ENCODE measurements around the gene WFIKKN2.

The WFIKKN2 gene

GRCh38 chr17:50865868-50866260 lies 30.5 kb downstream of the WFIKKN2 start:
- H3K4me3 ChIP-seq (ENCODE audit: low read depth, low read length): peak overlapping the region; percentile 68
- TF ChIP-seq CTCF (IDR thresholded peaks at IDR 0.05; ENCODE audit: low read depth, low read length, missing control alignments): no peak
- no peak for DNase-seq (ENCODE audit: low read depth)

DNA sequence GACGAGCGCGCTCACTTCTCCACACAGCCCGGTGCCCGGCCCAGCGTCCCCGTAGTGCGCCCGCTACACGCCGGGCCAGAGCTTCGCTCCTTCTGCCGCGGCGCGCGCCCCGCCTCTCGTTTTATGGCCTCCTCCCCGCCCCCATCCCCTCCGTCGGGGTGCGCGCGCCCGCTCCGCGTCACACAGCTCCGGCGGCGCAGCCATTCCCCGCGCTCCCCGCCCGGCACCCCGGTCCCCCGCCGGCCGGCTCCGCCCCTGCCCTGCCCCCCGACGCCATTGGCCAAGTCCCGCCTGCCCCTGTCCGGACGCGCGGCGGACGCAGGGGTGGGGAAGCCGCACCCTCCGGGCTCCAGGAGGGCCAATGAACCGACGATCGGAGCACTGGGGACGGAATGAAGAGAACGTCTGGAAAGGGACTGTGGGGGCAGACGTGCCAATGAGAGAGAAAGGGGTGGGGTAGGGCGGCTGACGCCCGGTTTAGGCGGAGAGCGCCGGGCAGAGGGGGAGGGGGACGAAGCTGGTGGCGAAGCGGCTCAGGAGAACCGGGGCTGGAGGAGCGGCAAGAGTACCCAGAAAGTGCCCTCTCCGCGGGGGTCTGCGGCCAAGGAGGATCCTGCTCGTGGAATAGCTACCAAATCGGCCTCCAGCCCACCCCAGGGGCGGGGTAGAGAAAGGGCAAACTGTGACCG lies 31.0 kb downstream of the WFIKKN2 start, which contains the start of gene TOB1:
Gene TOB1 (minus strand): TSS at position 94 of the 689 bp plus-strand sequence. CDS start 2,337 bp downstream, outside the sequence.
- peak within 1 kb of the TSS; percentile 82 for H3K4me3 ChIP-seq (ENCODE audit: low read depth, low read length)
- TF ChIP-seq CTCF (IDR thresholded peaks at IDR 0.05; ENCODE audit: low read depth, low read length, missing control alignments): no peak
- peak; percentile 88 for DNase-seq (ENCODE audit: low read depth)

GRCh38 chr17:50866950-50867362 lies 31.6 kb downstream of the WFIKKN2 start:
- TF ChIP-seq CTCF (IDR thresholded peaks at IDR 0.05; ENCODE audit: low read depth, low read length, missing control alignments): no peak
- H3K4me3 ChIP-seq (ENCODE audit: low read depth, low read length): peak overlapping the region; percentile 82
- DNase-seq (ENCODE audit: low read depth): no peak

DNA sequence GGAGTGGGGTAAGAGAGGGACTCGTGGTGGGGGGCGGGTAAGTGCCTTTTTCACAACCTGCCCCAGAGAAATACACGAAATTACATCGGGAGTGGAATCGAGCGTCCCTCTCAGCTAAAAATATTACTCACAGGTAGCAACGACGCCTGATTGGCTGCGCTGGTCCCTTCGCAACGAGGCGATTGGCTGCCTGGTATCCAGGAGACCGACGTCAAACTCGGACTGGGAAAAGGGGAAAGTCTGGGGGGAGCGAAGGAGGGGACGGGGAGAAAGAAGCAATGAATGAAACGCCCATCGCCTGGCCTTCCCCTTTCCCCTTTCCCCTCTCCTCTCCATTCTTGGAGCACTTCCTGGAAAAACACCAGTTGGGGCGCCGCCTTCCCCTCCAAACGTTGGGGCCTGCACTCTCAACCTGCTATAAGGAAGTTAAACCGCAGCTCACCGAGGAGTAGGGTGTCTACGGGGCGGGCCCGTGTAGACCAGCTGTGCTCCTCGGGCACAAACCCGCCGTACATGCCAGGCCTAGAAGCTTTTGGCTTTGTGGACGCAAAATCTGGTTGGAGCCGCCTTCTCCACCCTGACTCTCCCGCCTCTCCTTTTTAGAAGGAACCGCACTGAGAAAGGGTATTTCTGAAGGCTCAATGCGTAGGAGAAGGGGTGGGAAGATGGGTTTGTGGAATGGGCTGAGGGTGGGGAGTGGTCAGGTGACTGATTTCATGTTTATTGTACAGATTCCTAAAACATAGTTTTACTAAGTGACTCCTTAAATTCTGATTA lies 32.2 kb downstream of the WFIKKN2 start:
- DNase-seq (ENCODE audit: low read depth): peak; percentile 86
- TF ChIP-seq CTCF (IDR thresholded peaks at IDR 0.05; ENCODE audit: low read depth, low read length, missing control alignments): no peak
- H3K4me3 ChIP-seq (ENCODE audit: low read depth, low read length): peak overlapping the region; percentile 82

DNA sequence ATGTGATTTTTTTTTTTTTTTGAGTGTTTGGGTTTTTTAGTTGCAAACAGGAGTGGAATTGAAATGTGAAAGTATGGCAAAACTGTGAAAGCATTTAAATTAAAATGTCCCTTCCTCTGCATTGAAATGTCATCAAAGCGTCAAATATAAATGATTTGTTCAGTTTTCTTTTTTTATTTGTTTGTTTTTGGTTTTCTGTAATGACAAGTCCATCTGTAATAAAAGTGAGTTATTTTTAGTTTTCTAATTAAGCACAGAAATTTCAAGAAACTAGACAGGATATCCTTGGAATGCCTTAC lies 32.7 kb downstream of the WFIKKN2 start:
- peak overlapping the region; percentile 82 for H3K4me3 ChIP-seq (ENCODE audit: low read depth, low read length)
- DNase-seq (ENCODE audit: low read depth): no peak
- no peak for TF ChIP-seq CTCF (IDR thresholded peaks at IDR 0.05; ENCODE audit: low read depth, low read length, missing control alignments)

DNA sequence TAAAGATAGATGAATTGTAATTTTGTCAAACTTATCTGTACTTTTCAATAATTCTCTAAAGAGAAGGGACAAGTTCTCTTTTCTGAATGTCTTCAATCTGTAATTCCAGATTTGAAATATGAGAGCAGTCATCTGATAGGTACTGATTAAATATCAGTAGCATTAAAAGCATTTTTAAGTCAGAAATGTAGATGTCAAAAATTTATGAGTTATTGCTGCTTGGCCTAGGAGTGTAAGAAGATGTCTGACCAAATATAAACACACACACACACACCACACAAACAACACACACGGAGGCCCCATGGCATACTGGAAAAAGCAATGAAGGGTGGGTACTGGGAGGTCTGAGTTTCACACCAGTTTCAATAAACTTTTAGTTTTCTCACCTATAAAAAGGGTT lies 33.2 kb downstream of the WFIKKN2 start:
- no peak for TF ChIP-seq CTCF (IDR thresholded peaks at IDR 0.05; ENCODE audit: low read depth, low read length, missing control alignments)
- H3K4me3 ChIP-seq (ENCODE audit: low read depth, low read length): no peak overlapping the region; the same call in 1 of the 2 replicates
- no peak for DNase-seq (ENCODE audit: low read depth)

Measured in GM12864 (cell line).